ENCODE data around the gene RAG1.

DNA sequence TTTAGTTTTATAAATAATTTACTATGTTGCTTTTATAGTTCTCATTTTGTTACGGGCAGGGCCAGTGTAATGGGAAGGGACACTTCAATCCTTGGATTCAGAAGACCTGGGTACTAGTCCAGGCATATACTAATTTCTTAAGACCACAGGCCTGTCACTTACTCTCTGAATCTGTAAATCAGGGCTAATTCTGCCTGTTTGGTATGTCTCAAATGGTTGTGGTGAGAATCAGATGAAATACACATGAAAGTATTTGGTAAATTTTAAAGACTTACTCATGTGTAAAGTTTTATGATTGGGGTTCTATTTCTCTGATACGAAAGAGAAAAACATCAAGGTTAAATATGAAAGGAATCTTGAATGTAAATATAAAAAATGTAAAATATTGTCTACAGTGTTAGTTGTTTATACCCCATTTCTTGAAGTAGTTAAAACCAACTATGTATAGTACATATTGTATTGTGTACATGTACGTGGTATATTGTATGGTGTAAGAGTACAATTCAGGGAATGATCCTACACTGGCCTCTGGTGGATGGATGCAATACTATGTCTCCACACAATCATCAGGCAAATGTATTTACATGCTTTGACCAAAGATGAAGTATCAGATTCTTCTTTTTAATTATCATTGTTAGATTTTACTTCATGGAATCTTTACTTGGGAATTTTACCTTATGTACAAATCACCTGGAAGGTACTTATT lies 54.8 kb downstream of the RAG1 start:
- TF ChIP-seq ZNF24 (IDR thresholded peaks at IDR 0.05) (no peak), BMI1 (IDR thresholded peaks at IDR 0.05; ENCODE audit: low read length) (no peak), GABPA (tag; conservative IDR thresholded peaks at IDR 0.05; ENCODE audit: low read depth) (no peak), TBP (optimal IDR thresholded peaks at IDR 0.05; ENCODE audit: low read depth, low read length) (no peak), SMC3 (conservative IDR thresholded peaks at IDR 0.05; ENCODE audit: insufficient read depth, low read depth, low read length) (peak; percentile 59; the same call in 1 of the 2 replicates), FOXJ2 (tag; IDR thresholded peaks at IDR 0.05) (no peak), NFYB (IDR thresholded peaks at IDR 0.05; ENCODE audit: extremely low read depth, insufficient read length) (no peak), ZFP30 (CRISPR knock-in tag; IDR thresholded peaks at IDR 0.05; ENCODE audit: borderline replicate concordance) (no peak)
- TF ChIP-seq, protein P1, sequence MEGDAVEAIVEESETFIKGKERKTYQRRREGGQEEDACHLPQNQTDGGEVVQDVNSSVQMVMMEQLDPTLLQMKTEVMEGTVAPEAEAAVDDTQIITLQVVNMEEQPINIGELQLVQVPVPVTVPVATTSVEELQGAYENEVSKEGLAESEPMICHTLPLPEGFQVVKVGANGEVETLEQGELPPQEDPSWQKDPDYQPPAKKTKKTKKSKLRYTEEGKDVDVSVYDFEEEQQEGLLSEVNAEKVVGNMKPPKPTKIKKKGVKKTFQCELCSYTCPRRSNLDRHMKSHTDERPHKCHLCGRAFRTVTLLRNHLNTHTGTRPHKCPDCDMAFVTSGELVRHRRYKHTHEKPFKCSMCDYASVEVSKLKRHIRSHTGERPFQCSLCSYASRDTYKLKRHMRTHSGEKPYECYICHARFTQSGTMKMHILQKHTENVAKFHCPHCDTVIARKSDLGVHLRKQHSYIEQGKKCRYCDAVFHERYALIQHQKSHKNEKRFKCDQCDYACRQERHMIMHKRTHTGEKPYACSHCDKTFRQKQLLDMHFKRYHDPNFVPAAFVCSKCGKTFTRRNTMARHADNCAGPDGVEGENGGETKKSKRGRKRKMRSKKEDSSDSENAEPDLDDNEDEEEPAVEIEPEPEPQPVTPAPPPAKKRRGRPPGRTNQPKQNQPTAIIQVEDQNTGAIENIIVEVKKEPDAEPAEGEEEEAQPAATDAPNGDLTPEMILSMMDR (IDR thresholded peaks at IDR 0.05 in 2 of 3, conservative IDR thresholded peaks at IDR 0.05 in 1 of 3; ENCODE audit: insufficient read depth in 2 of 3, low read depth in 1 of 3, low read length in 3 of 3): peak; percentile 37 to 88 (median 62); a peak in 5 of 6 replicates
- TF ChIP-seq, protein P2, sequence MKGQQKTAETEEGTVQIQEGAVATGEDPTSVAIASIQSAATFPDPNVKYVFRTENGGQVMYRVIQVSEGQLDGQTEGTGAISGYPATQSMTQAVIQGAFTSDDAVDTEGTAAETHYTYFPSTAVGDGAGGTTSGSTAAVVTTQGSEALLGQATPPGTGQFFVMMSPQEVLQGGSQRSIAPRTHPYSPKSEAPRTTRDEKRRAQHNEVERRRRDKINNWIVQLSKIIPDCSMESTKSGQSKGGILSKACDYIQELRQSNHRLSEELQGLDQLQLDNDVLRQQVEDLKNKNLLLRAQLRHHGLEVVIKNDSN (CRISPR knock-in tag; IDR thresholded peaks at IDR 0.05): no peak
- TF ChIP-seq, protein P3, sequence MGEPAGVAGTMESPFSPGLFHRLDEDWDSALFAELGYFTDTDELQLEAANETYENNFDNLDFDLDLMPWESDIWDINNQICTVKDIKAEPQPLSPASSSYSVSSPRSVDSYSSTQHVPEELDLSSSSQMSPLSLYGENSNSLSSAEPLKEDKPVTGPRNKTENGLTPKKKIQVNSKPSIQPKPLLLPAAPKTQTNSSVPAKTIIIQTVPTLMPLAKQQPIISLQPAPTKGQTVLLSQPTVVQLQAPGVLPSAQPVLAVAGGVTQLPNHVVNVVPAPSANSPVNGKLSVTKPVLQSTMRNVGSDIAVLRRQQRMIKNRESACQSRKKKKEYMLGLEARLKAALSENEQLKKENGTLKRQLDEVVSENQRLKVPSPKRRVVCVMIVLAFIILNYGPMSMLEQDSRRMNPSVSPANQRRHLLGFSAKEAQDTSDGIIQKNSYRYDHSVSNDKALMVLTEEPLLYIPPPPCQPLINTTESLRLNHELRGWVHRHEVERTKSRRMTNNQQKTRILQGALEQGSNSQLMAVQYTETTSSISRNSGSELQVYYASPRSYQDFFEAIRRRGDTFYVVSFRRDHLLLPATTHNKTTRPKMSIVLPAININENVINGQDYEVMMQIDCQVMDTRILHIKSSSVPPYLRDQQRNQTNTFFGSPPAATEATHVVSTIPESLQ (CRISPR knock-in tag; IDR thresholded peaks at IDR 0.05): no peak
- TF ChIP-seq, protein P4, sequence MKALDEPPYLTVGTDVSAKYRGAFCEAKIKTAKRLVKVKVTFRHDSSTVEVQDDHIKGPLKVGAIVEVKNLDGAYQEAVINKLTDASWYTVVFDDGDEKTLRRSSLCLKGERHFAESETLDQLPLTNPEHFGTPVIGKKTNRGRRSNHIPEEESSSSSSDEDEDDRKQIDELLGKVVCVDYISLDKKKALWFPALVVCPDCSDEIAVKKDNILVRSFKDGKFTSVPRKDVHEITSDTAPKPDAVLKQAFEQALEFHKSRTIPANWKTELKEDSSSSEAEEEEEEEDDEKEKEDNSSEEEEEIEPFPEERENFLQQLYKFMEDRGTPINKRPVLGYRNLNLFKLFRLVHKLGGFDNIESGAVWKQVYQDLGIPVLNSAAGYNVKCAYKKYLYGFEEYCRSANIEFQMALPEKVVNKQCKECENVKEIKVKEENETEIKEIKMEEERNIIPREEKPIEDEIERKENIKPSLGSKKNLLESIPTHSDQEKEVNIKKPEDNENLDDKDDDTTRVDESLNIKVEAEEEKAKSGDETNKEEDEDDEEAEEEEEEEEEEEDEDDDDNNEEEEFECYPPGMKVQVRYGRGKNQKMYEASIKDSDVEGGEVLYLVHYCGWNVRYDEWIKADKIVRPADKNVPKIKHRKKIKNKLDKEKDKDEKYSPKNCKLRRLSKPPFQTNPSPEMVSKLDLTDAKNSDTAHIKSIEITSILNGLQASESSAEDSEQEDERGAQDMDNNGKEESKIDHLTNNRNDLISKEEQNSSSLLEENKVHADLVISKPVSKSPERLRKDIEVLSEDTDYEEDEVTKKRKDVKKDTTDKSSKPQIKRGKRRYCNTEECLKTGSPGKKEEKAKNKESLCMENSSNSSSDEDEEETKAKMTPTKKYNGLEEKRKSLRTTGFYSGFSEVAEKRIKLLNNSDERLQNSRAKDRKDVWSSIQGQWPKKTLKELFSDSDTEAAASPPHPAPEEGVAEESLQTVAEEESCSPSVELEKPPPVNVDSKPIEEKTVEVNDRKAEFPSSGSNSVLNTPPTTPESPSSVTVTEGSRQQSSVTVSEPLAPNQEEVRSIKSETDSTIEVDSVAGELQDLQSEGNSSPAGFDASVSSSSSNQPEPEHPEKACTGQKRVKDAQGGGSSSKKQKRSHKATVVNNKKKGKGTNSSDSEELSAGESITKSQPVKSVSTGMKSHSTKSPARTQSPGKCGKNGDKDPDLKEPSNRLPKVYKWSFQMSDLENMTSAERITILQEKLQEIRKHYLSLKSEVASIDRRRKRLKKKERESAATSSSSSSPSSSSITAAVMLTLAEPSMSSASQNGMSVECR (CRISPR knock-in tag; IDR thresholded peaks at IDR 0.05): no peak

Data from K562 (cell line).